GM18519 (cell line): ENCODE measurements around the gene IRF4.
"Not testable (repeated sequence)": the region's sequence is repeated elsewhere in the genome, so short reads cannot be mapped to it uniquely, and the experiment has no call there.

Experiments
- ATAC-seq: cut with Tn5 transposase; IDR thresholded peaks from one replicate; pipeline ENCODE4 v1.9.1; 2021; ENCODE audit warnings: mild to moderate bottlenecking, moderate library complexity; ENCODE audit not compliant: unreplicated experiment, low FRiP score

IRF4 gene

DNA sequence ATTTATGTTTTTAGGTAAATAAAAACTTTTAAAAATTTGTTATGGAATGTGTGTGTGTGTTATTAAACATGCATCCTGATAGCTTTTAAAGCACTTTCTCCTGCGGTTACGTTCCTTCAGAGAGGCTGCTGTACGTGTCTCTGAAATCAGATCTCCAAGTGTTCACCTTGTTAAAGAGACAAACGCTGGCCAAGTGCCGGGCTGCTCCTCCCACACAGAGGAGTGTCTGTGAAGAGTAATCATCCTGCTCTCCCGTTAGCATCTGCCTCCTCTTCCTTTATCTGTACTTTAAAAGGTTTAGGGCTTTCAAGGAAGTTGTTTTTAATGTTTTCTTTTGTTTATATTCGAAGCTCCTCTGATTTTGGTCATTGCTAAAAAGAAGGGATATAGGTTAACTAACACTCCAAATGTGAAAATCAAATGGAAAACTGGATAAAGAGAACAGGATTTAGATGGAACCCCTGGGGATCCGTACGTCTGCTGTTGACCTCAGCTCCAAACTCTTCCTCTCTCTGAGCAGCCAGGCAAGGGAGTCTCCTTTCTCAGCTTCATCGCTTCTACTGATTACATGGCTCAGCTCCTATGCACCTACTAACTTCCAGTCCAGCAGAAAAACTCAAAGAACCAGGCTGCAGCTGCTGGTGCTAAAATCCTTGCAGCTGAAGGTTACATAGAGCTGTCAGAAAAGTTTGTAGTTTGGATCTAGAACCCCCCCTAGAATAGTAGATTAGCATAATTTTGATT, 20.0 kb downstream of the IRF4 start:
- ATAC-seq: no peak

DNA sequence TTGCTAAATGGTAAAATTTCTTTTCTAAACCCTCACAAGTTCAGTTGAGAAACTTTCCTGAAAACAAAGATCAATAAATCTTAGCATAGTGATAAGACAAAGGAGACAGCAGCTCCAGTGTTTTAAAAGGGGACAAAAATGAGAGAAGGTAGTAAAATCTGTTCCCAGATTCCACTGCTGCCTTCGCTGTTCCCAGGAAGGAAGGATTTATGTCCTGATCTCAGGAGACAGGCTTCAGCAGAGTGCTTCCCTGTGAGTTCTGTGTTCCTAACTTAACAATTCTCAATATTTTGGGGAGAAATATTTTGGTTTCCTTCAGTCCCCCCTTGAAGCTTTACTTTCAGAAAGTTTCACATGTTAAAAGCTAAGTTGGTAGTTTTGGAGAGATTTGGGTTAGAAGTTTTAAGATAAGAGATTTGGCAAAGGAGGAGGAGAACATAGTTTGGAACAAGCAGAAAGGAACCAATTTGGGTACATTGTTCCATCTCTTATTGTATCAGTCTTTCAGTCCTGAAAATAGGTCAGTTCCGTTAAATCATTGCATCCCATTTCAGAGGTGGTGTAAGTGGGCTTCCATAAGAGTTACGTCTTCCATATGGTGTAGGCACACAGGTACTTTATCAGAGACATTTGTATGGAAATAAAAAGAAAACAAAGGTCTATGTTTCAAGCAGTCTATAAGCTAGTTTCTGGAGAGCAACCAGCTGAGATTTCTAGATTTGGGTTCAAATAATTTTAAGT, 20.8 kb downstream of the IRF4 start:
- ATAC-seq: no peak

DNA sequence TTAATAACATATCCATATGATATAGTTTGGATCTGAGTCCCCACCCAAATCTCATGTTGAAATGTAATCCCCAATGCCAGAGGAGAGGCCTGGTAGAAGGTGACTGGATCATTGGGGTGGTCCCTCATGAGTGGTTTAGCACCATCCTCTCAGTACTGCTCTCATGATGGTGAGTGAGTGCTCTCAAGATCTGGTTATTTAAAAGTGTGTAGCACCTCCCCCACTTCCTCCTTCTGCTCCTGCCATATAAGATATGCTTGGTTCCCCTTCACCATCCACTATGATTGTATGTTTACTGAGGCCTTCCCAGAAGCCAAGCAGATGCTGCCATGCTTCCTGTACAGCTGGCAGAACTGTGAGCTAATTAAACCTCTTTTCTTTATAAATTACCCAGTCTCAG, 22.9 kb downstream of the IRF4 start:
- ATAC-seq: no peak

DNA sequence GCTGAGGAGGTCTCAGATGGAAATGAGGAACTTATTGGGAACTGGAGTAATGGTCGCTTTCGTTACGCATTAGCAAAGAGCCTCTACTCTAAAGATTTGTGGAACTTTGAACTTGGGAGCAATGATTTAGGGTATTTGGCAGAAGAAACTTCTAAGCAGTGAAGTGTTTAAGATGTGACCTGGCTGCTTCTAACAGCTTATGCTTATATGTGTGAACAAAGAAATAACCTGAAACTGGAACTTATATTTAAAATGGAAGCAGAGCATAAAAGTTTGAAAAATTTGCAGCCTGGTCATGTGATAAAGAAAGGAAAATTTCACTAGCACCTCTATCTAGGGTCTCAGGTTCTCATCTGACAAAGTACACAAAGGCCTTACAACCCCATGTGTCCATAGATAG, 23.5 kb downstream of the IRF4 start:
- no peak for ATAC-seq

DNA sequence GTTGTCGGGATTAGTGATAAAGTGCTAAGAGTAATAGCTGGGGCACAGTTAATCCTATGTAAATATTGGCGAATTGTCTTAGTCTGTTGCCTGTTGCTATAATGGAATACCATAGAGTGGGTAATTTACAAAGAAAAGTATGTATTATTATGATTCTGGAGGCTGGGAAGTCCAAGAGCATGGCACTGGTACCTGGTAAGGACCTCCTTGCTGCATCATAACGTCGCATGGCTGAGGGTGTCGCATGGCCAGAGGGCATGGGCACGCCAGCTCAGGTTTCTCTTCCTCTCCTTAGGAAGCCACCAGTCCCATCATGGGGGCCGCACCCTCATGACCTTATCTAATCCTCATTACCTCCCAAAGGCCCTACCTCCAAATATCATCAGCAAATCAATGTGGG, 29.7 kb downstream of the IRF4 start:
- ATAC-seq: no peak

DNA sequence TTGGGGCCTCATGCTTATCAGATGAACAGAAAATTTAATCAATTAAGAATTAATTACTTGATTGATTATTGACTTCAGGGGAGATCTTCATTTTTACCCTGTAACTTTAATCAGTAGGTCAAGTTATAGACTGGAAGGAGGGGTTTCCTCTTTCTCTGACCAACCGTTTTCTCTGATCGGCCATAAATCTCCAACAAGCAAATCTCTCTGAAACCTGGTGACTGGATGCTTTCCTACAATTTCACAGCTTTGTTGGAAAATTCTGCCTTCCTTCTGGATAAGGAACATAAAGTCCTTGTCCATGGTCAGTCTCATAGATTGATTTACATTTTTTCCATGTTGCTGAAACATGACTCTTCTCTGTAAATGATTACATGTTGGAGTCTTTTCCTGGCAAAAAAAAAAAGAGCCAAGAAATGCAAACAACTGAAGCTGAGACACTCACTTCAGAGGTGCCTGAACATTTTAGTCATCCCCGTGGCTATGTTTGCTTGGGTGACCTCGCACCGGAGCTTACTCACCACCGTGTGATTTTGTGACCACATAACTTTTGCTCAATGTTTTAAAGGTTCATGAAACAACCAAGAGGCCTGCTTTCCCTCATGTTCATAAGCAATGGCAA, 31.0 kb downstream of the IRF4 start:
- no peak for ATAC-seq

DNA sequence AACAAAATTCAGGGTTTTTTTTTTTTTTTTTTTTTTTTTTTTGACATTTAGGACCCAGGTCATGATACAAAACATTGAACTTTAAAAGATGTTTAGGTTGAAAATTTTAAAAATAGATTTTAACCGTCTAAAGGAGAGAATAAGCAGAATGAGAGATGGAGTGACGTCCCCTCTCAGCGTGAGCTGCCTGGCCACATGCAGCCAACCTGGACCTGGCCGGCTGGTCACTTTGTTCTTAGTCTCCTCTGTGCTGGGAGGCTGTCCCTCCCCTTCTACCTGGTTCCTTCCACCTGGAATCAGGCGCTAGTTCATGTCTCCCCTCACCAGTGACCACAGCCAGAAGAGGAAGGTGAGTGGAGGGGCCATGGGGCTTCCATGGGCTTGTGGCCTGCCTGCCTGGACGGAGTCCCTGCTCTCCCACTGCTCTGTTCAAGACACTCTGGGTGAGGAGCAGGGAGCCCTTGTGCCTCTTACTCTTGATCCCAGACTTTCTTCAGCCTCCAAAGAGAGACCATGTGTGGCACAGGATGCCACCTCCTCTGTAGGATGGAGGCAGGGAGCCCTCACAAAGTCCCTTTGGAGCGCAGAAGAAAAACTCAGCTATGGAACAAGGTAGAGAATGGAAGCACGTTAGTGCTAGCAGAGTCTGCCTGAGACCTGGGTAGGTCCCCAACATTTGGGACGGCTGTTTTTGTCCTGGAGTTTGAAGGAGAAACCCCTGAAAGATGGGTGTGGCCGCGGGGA, 31.7 kb downstream of the IRF4 start:
- ATAC-seq: no peak

DNA sequence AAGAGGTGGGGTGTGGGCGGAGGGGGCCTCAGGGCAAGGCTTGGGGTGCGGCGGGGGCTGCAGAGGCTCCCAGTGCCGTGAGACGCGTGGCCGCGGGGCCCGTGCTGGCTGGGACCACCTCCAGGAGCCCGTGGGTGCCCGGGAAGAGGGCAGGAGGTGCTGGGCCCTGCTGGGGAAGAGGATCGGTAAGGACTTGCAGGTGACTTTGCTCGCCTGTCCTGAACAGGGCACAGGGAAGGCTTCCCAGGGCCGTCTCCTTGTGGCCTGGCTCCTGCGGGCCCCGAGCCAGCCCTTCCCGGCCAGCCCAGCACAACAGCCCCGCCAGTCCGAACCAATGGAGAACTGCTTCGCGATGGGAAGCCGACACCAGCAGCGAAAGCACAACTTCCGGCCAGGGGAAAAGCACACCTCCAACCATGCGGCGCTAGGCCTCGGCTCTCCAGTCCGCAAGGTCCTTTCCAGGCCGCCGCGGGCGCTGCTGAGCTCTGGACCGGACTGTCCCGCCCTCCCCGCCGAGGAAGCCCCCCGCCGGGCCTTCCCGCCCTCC, 32.3 kb downstream of the IRF4 start:
- ATAC-seq: no peak

DNA sequence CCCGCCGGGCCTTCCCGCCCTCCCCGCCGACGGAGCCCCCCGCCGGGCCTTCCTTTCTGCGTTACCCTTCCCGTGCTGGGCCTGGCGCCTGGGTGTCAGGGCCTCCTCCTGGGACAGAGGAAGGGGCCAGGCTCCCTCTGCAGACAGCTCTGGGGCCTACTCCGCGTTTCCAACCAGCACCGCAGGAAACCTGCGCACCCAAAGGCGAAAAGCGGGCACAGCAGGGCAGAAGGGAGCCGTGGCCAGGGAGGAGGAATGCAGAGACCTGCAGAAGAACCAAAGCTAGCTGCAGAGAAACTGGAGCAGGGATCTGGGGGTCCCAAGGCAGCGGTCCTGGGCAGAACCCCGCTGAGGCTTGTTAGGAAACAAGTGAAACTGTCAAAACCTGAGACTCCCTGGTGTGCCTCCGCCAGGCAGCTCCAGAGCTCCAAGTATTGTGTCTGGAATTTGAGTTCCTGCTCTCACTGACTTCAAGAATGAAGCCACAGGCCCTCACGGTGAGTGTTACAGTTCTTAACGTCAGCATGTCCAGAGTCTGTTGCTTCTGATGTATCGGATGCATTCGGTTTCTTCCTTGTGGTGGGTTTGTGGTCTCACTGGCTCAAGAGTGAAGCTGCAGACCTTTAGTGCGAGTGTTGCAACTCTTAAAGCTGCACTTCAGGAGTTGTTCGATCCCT, 33.3 kb downstream of the IRF4 start:
- ATAC-seq: no peak

DNA sequence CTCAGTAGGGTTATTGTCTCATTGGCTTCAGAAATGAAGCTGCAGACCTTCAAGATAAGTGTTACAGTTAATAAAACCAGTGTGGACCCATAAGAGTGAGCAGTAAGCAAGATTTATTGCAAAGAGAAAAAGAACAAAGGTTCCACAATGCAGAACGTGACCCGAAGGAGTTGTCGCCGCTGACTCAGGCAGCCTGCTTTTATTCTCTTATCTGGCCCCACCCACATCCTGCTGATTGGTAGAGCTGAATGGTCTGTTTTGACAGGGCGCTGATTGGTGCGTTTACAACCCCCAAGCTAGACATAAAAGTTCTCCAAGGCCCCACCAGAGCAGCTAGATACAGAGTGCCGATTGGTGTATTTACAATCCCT, 33.9 kb downstream of the IRF4 start:
- not testable (repeated sequence) for ATAC-seq

DNA sequence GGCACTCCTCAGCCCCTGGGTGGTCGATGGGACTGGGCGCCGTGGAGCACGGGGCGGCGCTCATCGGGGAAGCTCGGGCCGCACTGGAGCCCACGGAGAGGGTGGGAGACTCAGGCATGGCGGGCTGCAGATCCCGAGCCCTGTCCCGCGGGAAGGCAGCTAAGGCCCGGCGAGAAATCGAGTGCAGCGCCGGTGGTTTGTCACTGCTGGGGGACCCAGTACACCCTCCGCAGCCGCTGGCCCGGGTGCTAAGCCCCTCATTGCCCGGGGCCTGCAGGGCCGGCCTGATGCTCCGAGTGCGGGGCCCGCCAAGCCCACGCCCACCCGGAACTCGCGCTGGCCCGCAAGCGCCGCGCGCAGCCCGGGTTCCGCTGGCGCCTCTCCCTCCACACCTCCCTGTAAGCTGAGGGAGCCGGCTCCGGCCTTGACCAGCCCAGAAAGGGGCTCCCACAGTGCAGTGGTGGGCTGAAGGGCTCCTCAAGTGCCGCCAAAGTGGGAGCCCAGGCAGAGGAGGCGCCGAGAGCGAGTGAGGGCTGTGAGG, 34.7 kb downstream of the IRF4 start:
- not testable (repeated sequence) for ATAC-seq

DNA sequence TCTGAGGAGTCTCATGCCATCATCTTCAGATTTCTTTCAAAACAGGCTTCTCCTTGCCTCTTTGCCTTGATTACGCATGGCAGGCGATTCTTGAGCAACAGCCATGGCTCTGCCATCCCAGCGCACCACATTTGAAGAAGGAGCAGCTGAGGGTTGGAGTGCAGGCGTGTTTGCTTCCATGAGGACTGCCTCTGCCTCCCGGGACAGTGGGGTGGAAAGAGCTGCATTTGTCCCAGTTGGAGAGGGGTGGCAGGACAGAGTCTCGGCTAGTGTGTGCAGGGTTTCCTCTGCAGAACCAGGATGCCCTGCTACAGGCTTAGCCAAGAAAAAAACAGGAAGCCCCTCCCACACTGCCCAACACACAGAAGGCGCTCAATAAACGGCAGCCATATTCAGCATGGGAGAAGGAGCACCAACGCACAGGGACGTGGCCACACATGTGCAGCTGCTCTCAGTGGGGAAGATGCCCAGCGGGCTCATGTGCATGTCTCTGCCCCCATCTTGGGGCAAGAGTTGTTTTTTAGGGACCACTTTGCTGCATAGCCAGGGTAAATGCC, 36.6 kb downstream of the IRF4 start:
- no peak for ATAC-seq

DNA sequence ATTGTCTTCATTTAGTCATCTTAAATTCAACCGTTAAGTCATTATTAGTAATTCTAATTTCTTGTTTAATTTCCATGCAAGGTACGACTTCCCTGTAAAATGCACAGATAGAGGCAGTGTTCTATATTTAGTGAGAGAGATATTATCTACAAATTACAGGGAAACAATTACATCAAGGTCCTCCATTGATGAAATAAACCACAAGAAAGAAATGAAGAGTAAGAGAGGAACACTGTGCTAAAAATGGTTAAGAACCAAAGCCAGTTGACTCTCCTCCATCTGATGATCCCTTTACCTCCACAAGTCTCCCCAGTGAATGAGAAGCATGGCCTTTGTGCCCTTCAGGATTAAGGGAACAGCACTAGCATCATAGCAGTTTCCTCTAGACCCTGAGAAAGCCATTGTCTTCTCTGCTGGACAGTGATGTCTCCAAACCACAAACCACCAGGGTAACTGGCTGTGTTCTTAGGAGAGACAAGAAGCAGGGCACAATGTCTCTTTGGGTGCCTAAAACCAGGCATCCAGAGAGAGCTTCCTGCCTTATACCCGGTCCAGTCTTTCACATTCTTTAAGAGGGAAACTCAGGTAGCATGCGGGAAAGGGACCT, 38.1 kb downstream of the IRF4 start:
- no peak for ATAC-seq

DNA sequence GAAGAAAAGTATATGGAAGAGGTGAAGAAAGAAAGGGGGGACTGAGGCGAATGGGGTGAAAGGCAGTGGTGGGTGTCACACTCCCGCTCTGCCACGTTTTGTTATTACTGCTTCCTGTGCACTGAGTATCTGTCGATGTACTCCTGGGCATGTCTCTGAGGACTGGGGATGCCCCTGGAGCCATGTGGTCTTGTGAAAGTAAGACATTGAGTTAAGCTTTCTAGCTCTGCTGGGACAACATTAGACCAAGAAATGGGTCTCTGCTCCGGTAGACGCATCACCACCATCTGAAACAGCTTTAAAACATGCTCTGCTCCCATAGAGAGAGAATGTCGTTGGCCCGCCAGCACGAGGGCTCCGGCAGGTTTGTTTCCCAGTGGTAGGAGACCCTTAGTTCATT, 40.0 kb downstream of the IRF4 start:
- ATAC-seq: no peak

DNA sequence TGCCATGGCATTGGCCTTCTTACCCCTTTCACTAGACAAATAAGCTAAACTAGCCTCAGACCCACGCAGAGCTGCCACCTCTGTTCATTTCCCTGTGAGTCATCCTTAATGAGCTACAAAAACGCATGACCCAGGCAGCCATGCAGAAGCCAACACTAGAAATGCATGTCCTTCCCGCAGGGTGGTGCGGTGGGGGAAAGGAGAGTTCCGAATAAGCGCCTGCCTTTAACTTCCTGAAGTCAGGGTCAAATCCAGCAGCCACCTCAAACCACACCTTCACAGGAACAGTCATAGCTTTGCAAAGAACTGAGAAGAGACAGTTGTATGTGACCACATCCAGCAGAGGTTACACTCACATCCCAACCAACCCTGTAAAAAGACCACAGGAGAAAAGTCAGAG, 40.4 kb downstream of the IRF4 start:
- no peak for ATAC-seq

DNA sequence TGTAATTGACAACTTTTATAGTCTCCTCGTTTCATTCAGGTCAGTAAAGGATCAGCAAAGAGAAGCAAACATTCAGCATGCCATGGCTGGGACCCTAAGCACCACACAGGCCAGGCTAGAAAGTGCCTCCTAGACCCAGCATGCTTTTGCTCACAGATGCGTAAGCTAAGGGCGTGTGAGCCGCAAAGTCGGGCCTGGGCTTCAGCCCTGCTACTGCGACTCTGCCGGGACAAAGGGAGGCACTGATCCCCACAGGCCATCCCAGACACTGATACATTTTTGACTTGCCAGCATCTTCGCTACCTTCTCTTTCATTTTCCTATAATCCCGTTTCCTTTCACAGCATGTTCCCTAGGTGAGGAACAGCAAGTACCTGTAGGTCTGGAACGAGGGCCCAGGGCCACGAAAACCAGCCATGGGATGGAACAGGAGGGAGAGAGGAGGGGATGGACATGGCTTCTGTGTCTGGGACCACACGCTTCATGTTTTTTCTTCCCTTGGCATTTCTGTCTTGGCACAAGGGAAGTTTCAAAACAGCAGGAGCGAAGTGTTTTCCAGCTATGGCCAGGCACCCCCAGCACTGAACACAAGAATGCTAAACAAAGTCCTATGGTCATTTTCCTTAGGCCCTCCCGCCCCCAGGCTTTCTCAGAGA, 42.6 kb downstream of the IRF4 start:
- ATAC-seq: no peak

DNA sequence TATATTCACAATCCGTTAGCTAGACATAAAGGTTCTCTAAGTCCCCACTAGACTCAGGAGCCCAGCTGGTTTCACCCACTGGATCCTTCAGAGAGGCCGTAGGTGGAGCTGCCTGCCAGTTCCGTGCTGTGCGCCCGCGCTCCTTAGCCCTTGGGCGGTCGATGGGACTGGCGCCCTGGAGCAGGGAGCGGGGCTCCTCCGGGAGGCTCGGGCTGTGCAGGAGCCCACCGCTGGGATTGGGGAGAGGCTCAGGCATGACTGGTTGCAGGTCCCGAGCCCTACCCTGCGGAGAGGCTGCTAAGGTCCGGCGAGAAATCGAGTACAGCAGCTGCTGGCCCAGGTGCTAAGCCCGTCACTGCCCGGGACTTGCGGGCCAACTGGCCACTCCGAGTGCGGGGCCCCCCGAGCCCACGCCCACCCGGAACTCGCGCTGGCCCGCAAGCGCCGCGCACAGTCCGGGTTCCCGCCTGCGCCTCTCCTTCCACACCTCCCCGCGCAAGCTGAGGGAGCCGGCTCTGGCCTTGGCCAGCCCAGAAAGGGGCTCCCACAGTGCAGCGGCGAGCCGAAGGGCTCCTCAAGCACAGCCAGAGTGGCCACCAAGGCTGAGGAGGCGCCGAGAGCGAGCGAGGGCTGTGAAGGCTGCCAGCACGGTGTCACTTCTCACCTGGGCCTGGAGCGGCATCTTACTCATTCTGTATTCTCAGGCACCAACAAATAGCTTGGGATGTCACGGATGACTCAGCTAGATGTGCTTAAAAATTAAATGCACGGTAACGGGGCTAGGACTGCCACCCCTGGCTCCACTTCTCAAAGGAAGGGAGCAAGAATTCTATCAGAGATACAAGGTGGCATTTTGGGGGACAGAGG, 44.1 kb downstream of the IRF4 start:
- ATAC-seq: no peak
